H9 (cell line): ENCODE measurements around the gene XIRP1. TPM values are rescaled to one million over a fixed set of nuclear protein-coding genes. Genes with fewer than 3 reads are reported as not detected.

Experiments used
- DNase-seq: peaks from one replicate; pipeline ENCODE4 v3.0.0-alpha.2; 2017
- H2AFZ ChIP-seq: one replicate; pipeline ENCODE4 v1.6.1; 2013; ENCODE audit warnings: mild to moderate bottlenecking, low read length, control low read depth, moderate library complexity
- H2AK5ac ChIP-seq: 2 replicates; pipeline ENCODE4 v1.6.1; 2013; ENCODE audit warnings: low read length, control low read depth, mixed read lengths; ENCODE audit not compliant: insufficient read length
- H2BK120ac ChIP-seq: one replicate; pipeline ENCODE4 v1.6.1; 2013; ENCODE audit warnings: low read depth, mild to moderate bottlenecking, low read length, control low read depth, inconsistent platforms; ENCODE audit not compliant: poor library complexity, severe bottlenecking
- H2BK12ac ChIP-seq: 2 replicates; pipeline ENCODE4 v1.6.1; 2013; ENCODE audit warnings: low read length, control low read depth, mixed read lengths, low read depth; ENCODE audit not compliant: insufficient read length
- H2BK15ac ChIP-seq: 2 replicates; pipeline ENCODE4 v1.6.1; 2013; ENCODE audit warnings: low read depth, low read length, control low read depth
- H2BK20ac ChIP-seq: one replicate; pipeline ENCODE4 v1.6.1; 2013; ENCODE audit warnings: low read depth, mild to moderate bottlenecking, low read length, control low read depth, inconsistent platforms; ENCODE audit not compliant: poor library complexity, severe bottlenecking
- H2BK5ac ChIP-seq: 2 replicates; pipeline ENCODE4 v1.6.1; 2013; ENCODE audit warnings: low read length, control low read depth, mixed read lengths; ENCODE audit not compliant: insufficient read length
- H3K14ac ChIP-seq: 2 replicates; pipeline ENCODE4 v1.6.1; 2013; ENCODE audit warnings: low read length, control low read depth; ENCODE audit not compliant: insufficient read depth
- H3K18ac ChIP-seq: 2 replicates; pipeline ENCODE4 v1.6.1; 2013; ENCODE audit warnings: low read depth, mild to moderate bottlenecking, mixed read lengths, low read length, control low read depth; ENCODE audit not compliant: insufficient read length
- H3K23ac ChIP-seq: 2 replicates; pipeline ENCODE4 v1.6.1; 2013; ENCODE audit warnings: low read length, control low read depth, mixed read lengths, low read depth; ENCODE audit not compliant: insufficient read length
- H3K23me2 ChIP-seq: 2 replicates; pipeline ENCODE4 v1.6.1; 2013; ENCODE audit warnings: low read depth, mild to moderate bottlenecking, mixed read lengths, low read length, control low read depth; ENCODE audit not compliant: insufficient read length, poor library complexity, severe bottlenecking
- H3K27ac ChIP-seq: 2 replicates; pipeline ENCODE4 v1.5.1; 2013; ENCODE audit warnings: low read length, control low read depth, mixed read lengths, low read depth; ENCODE audit not compliant: insufficient read length
- H3K27me3 ChIP-seq: 2 replicates; pipeline ENCODE4 v1.6.1; 2013; ENCODE audit warnings: low read length, control low read depth, inconsistent platforms; ENCODE audit not compliant: insufficient read depth
- H3K4ac ChIP-seq: 2 replicates; pipeline ENCODE4 v1.6.1; 2013; ENCODE audit warnings: low read depth, mild to moderate bottlenecking, control low read depth, inconsistent platforms, low read length, moderate library complexity
- H3K4me1 ChIP-seq: 2 replicates; pipeline ENCODE4 v1.6.1; 2013; ENCODE audit warnings: low read length, control low read depth, inconsistent platforms; ENCODE audit not compliant: insufficient read depth
- H3K4me2 ChIP-seq: 2 replicates; pipeline ENCODE4 v1.6.1; 2013; ENCODE audit warnings: low read length, control low read depth, mixed read lengths; ENCODE audit not compliant: insufficient read length, insufficient read depth
- H3K56ac ChIP-seq: 2 replicates; pipeline ENCODE4 v1.6.1; 2013; ENCODE audit warnings: low read depth, mild to moderate bottlenecking, mixed read lengths, low read length, control low read depth; ENCODE audit not compliant: insufficient read length
- H3K79me1 ChIP-seq: 2 replicates; pipeline ENCODE4 v1.6.1; 2013; ENCODE audit warnings: low read depth, mild to moderate bottlenecking, moderate library complexity, low read length, control low read depth, inconsistent platforms; ENCODE audit not compliant: insufficient read depth, poor library complexity, severe bottlenecking
- H3K79me2 ChIP-seq: 2 replicates; pipeline ENCODE4 v1.6.1; 2013; ENCODE audit warnings: low read length, control low read depth, inconsistent platforms; ENCODE audit not compliant: insufficient read depth
- H3K9ac ChIP-seq: 2 replicates; pipeline ENCODE4 v1.6.1; 2013; ENCODE audit warnings: low read length, control low read depth, mixed read lengths; ENCODE audit not compliant: insufficient read length; ENCODE audit errors: extremely low read depth
- H3K9me3 ChIP-seq: one replicate; pipeline ENCODE4 v1.6.1; 2013; ENCODE audit warnings: low read depth, low read length, inconsistent platforms; ENCODE audit not compliant: control insufficient read depth
- H3T11ph ChIP-seq: one replicate; pipeline ENCODE4 v1.6.1; 2013; ENCODE audit warnings: mild to moderate bottlenecking, low read length, control low read depth, inconsistent platforms
- H4K20me1 ChIP-seq: one replicate; pipeline ENCODE4 v1.6.1; 2013; ENCODE audit not compliant: control insufficient read depth, insufficient read length, insufficient read depth
- H4K5ac ChIP-seq: 2 replicates; pipeline ENCODE4 v1.6.1; 2013; ENCODE audit warnings: low read depth, mild to moderate bottlenecking, mixed read lengths, low read length, control low read depth; ENCODE audit not compliant: insufficient read length
- H4K8ac ChIP-seq: replicated peaks from 2 replicates; pipeline ENCODE4 v1.6.1; 2013; ENCODE audit warnings: low read length, control low read depth, mixed read lengths, low read depth; ENCODE audit not compliant: insufficient read length
- H4K91ac ChIP-seq: 2 replicates; pipeline ENCODE4 v1.6.1; 2013; ENCODE audit warnings: low read depth, mild to moderate bottlenecking, moderate library complexity, mixed read lengths, low read length, control low read depth; ENCODE audit not compliant: insufficient read length
- H3K27ac Mint-ChIP-seq, 3 experiments: 2 replicates in 2 of 3; 3 replicates in 1 of 3; pipeline ENCODE4 v1.8.0; 2020 to 2021; ENCODE audit warnings: mixed read lengths in 3 of 3, mild to moderate bottlenecking in 1 of 3, moderate library complexity in 1 of 3
- H3K27me3 Mint-ChIP-seq: 2 replicates; pipeline ENCODE4 v1.8.0; 2021; ENCODE audit warnings: low read depth, mild to moderate bottlenecking, moderate library complexity, mixed read lengths
- H3K36me3 Mint-ChIP-seq, 3 experiments: 2 replicates in 2 of 3; 3 replicates in 1 of 3; pipeline ENCODE4 v1.8.0; 2020 to 2021; ENCODE audit warnings: low read depth in 3 of 3, mixed read lengths in 3 of 3; ENCODE audit not compliant: insufficient read depth in 1 of 3
- H3K4me1 Mint-ChIP-seq, 2 experiments: 2 replicates each; pipeline ENCODE4 v1.8.0; 2020; ENCODE audit warnings: mixed read lengths in 2 of 2
- H3K4me3 Mint-ChIP-seq, 2 experiments: 2 replicates in 1 of 2; 3 replicates in 1 of 2; pipeline ENCODE4 v1.8.0; 2020 to 2021; ENCODE audit warnings: mild to moderate bottlenecking in 2 of 2, mixed read lengths in 2 of 2, moderate library complexity in 1 of 2
- H3K9me3 Mint-ChIP-seq, 2 experiments: 2 replicates in 1 of 2; 3 replicates in 1 of 2; pipeline ENCODE4 v1.8.0; 2020; ENCODE audit warnings: mild to moderate bottlenecking in 2 of 2, mixed read lengths in 2 of 2, moderate library complexity in 1 of 2
- CTCF ChIP-seq: fragments of 200-600 bp; sonication (generic); conservative IDR thresholded peaks from 3 replicates; pipeline ENCODE4 v1.8.0; 2021; ENCODE audit warnings: antibody characterized with exemption, mild to moderate bottlenecking
- WGBS: extraction: QIAGEN DNeasy Blood & Tissue Kit; methylation state at CpG from one replicate; pipeline ENCODE4 v1.1.7; 2013; ENCODE audit warnings: missing lambda C conversion rate, low lambda C conversion rate, mixed read lengths; ENCODE audit not compliant: insufficient read length; ENCODE audit errors: extremely low coverage; 5-methylcytosine and 5-hydroxymethylcytosine counted together
- total RNA-seq: library from RNA; stranded (reverse); gene quantifications from 2 replicates; pipeline ENCODE4 v1.2.1, GENCODE V29; 2021

XIRP1 gene
- total RNA-seq, 1 experiment from 2014 or later: not detected

GRCh38 chr3:39196671-39197356 is 4.4 kb upstream of the XIRP1 start:
- Histone ChIP-seq H2AK5ac (no peak overlapping the region), H4K8ac (no peak overlapping the region), H3K18ac (no peak overlapping the region), H4K91ac (no peak overlapping the region), H3K79me1 (no peaks in the 10 kb centered on the region), H3K4ac (no peak overlapping the region), H4K20me1 (no peaks in the 10 kb centered on the region), H2BK5ac (no peak overlapping the region), H3K56ac (no peak overlapping the region), H2AFZ (no peak overlapping the region), H3T11ph (no peak overlapping the region), H3K27me3 (no peaks in the 10 kb centered on the region), H3K27ac (no peak overlapping the region), H2BK20ac (no peak overlapping the region), H3K9me3 (no peaks in the 10 kb centered on the region), H3K4me1 (no peaks in the 10 kb centered on the region), H2BK12ac (no peak overlapping the region), H3K9ac (no peak overlapping the region), H3K14ac (no peak overlapping the region), H2BK15ac (no peak overlapping the region), H3K79me2 (no peaks in the 10 kb centered on the region), H3K23ac (no peak overlapping the region), H2BK120ac (no peak overlapping the region), H4K5ac (no peak overlapping the region), H3K23me2 (no peaks in the 10 kb centered on the region), H3K4me2 (no peak overlapping the region)
- Mint-ChIP-seq H3K4me1 (peaks cover 4 to 7% of the 10 kb centered on the region in 2 experiments; a peak in 3 of 4 replicates), H3K27ac (no peak overlapping the region), H3K4me3 (no peak overlapping the region), H3K27me3 (peaks cover 5% of the 10 kb centered on the region; the same call in 1 of the 2 replicates), H3K9me3 (0 out of 5 replicates have a peak, but pooled peaks cover 0 to 3% of the 10 kb centered on the region in 2 experiments), H3K36me3 (no peaks in the 10 kb centered on the region)
- no CpG with 5 or more reads among the region's 6 CpGs for WGBS
- TF ChIP-seq CTCF: no peak
- no peak for DNase-seq
